ENCODE measurements around the gene PTPRN2. TPM values are rescaled to one million over a fixed set of nuclear protein-coding genes. Genes with fewer than 3 reads are reported as not detected.
"Not testable (repeated sequence)": the region's sequence is repeated elsewhere in the genome, so short reads cannot be mapped to it uniquely, and the experiment has no call there.

Gene PTPRN2
- total RNA-seq, 1 donor from 2014 or later, result 15.4 TPM

DNA sequence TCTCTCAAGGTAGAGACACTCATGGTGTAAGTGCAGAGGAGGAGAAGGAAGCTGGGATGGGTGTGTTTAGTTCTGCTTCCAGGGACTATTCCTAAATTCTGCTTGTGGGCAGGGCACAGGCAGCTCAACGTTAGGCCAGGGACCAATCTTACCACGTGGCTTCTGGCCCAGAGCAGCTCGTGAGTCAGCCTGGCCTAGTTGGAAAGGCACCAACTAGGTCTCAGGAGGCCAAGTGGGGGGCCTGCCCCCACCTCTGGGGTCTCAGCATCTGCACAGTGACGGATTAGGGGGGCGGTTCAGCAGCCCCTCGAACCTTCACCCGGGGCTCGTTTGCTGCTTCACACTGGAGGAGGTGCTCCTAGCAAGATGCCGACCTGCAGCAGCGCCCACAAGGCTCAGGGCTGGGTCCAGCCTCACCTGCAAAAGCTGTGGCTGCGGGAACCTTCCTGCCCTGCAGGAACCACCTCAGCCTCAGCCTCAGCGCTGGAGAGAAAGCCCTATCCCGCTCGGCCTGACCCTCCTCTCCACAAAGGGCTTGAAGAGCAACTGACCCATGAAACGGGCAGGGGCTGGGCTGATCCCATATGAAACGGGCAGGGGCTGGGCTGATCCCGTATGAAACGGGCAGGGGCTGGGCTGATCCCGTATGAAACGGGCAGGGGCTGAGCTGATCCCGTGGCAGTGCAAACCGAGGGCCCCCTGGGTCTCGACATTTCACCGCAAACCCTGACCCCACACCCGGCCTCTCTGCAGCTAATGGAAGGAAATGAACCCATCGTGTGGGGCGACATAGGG lies 803.4 kb downstream of the PTPRN2 start:
- no peaks in the 10 kb centered on the region for H3K4me1 Mint-ChIP-seq (ENCODE audit: unreplicated experiment)
- no peak overlapping the region for H3K4me3 Mint-ChIP-seq
- TF ChIP-seq, protein P1, sequence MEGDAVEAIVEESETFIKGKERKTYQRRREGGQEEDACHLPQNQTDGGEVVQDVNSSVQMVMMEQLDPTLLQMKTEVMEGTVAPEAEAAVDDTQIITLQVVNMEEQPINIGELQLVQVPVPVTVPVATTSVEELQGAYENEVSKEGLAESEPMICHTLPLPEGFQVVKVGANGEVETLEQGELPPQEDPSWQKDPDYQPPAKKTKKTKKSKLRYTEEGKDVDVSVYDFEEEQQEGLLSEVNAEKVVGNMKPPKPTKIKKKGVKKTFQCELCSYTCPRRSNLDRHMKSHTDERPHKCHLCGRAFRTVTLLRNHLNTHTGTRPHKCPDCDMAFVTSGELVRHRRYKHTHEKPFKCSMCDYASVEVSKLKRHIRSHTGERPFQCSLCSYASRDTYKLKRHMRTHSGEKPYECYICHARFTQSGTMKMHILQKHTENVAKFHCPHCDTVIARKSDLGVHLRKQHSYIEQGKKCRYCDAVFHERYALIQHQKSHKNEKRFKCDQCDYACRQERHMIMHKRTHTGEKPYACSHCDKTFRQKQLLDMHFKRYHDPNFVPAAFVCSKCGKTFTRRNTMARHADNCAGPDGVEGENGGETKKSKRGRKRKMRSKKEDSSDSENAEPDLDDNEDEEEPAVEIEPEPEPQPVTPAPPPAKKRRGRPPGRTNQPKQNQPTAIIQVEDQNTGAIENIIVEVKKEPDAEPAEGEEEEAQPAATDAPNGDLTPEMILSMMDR (conservative IDR thresholded peaks at IDR 0.05), result no peak
- no peaks in the 10 kb centered on the region for H3K27me3 Mint-ChIP-seq
- H3K36me3 Mint-ChIP-seq, result no peaks in the 10 kb centered on the region
- no peak for DNase-seq (ENCODE audit: extremely low spot score, unreplicated experiment)
- no peak overlapping the region for H3K27ac Mint-ChIP-seq
- H3K9me3 Mint-ChIP-seq, result no peaks in the 10 kb centered on the region

DNA sequence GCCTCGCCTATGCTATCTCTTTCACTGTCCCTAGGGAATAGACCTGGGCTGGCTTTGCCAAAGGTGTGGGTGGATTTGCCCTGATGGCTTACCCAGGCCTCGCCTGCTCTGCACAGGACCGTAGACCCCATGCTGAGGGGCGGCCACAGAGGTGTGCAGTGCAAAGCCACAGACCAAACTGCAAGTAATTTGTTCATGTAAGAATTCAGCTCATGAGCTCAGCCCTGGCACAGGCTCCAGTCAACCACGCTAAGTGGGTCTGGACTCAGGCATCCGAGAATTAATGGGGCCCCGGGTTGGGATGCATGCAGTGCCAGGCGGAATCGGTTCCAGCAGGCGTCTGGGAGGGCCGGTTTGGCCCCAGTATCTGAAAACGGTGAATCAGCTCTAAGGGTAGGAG lies 805.6 kb downstream of the PTPRN2 start:
- TF ChIP-seq, protein P1 (conservative IDR thresholded peaks at IDR 0.05), result no peak
- Mint-ChIP-seq H3K9me3 (no peaks in the 10 kb centered on the region), H3K27ac (no peak overlapping the region), H3K36me3 (no peaks in the 10 kb centered on the region), H3K4me1 (ENCODE audit: unreplicated experiment) (no peaks in the 10 kb centered on the region), H3K4me3 (no peak overlapping the region), H3K27me3 (peaks cover 10% of the 10 kb centered on the region)
- no peak for DNase-seq (ENCODE audit: extremely low spot score, unreplicated experiment)

DNA sequence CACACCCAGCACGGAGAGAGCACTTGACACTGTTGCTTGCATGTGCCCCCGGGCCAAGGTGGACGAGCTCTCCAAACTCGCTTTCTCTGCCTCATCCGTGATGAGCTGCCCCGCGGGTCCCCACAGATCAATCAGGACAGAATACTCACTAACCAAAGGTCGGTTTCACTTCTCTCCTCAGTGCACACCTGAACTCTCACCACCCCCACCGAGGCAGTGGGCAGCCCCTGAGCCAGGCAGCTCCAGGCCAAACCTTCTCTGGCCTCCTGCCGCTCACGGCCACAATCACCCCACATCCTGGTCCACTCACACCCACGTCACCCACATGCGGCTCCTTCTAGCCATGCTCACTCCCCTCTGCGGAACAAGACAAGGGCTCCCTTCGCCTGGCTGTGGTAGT lies 806.9 kb downstream of the PTPRN2 start:
- TF ChIP-seq, protein P1 (conservative IDR thresholded peaks at IDR 0.05), result no peak
- Mint-ChIP-seq H3K36me3 (no peaks in the 10 kb centered on the region), H3K27me3 (peaks cover 13% of the 10 kb centered on the region), H3K4me3 (no peak overlapping the region), H3K27ac (no peak overlapping the region), H3K4me1 (ENCODE audit: unreplicated experiment) (no peaks in the 10 kb centered on the region), H3K9me3 (no peaks in the 10 kb centered on the region)
- no peak for DNase-seq (ENCODE audit: extremely low spot score, unreplicated experiment)

DNA sequence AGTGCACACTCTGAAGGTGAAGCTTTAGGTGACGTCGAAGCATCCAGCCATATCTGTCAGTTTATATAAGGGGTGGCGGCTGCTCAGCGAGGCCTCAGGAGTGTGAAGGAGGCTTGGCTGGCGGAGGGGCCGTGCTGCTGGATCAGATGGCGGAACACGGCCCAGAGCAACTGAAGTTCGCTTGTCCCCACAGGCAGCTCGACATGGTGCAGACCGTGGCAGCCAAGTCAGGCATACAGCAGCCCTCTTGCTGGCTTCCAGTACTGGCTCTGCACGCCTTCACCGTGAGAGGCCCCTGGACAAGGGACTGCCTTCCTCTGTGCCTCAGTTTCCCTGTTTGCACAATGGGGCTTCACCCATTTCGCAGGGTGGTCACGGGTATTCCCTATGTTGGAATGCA lies 807.3 kb downstream of the PTPRN2 start:
- DNase-seq (ENCODE audit: extremely low spot score, unreplicated experiment), result no peak
- Mint-ChIP-seq H3K27ac (no peak overlapping the region), H3K9me3 (no peaks in the 10 kb centered on the region), H3K36me3 (no peaks in the 10 kb centered on the region), H3K4me3 (no peak overlapping the region), H3K27me3 (peaks cover 14% of the 10 kb centered on the region), H3K4me1 (ENCODE audit: unreplicated experiment) (no peaks in the 10 kb centered on the region)
- TF ChIP-seq, protein P1 (conservative IDR thresholded peaks at IDR 0.05), result no peak

DNA sequence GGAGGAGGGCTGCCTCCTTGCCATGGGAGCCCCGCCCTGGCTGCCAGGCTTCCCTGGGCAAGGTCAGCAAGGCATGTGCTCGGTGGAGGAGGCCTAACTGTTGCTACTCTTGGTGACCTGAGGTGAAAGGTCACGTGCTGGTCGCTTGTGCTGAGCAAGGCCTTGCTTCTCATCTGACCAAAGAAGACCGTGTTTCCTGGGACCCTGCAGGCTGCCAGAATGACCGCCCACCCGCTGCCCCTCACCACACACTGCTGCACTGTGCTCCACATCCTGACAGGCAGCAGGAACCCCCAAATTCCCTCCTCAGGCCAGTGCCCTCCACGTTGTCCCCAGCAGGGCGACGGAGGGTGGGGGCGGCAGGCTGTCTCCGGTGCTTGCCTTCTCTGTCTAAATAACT lies 808.4 kb downstream of the PTPRN2 start:
- TF ChIP-seq, protein P1 (conservative IDR thresholded peaks at IDR 0.05), result no peak
- no peak for DNase-seq (ENCODE audit: extremely low spot score, unreplicated experiment)
- Mint-ChIP-seq H3K4me3 (no peak overlapping the region), H3K36me3 (no peaks in the 10 kb centered on the region), H3K27me3 (peaks cover 23% of the 10 kb centered on the region), H3K9me3 (no peaks in the 10 kb centered on the region), H3K4me1 (ENCODE audit: unreplicated experiment) (no peaks in the 10 kb centered on the region), H3K27ac (no peak overlapping the region)

DNA sequence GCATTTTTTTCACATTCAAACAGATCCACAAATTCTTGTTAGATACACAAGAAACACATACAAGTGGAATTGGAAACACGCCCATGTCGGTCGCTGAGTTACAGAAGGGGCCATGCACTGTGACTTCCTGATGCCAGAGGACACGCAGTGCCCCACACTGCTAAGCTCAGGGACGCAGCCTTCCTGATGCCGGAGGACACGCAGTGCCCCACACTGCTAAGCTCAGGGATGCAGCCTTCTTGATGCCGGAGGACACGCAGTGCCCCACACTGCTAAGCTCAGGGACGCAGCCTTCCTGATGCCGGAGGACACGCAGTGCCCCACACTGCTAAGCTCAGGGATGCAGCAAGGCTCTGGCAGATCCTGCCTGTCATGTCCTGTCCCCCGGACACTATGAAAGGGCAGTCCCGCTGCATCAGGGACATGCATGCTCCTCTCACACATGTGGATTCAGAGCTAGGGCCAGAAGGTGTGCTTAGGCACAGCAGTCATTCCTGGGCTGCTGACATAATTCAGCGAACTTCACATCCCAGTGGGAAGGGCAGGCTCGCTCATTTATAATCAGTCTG lies 810.3 kb downstream of the PTPRN2 start:
- not testable (repeated sequence) for H3K4me1 Mint-ChIP-seq (ENCODE audit: unreplicated experiment); H3K36me3 Mint-ChIP-seq; H3K27ac Mint-ChIP-seq; H3K4me3 Mint-ChIP-seq; DNase-seq (ENCODE audit: extremely low spot score, unreplicated experiment); H3K9me3 Mint-ChIP-seq
- H3K27me3 Mint-ChIP-seq, result peaks cover 29% of the 10 kb centered on the region

All from type B pancreatic cell (in vitro differentiated cells).